Endodermal cell (in vitro differentiated cells): Measurements from ENCODE around the gene CNTLN. TPM values are rescaled to one million over a fixed set of nuclear protein-coding genes. Genes with fewer than 3 reads are reported as not detected.
"Not testable (repeated sequence)": the region's sequence is repeated elsewhere in the genome, so short reads cannot be mapped to it uniquely, and the experiment has no call there.

ENCODE experiments used
- DNase-seq: peaks from one replicate; pipeline ENCODE4 v3.0.0-alpha.2; 2017
- H3K27ac ChIP-seq: 2 replicates; pipeline ENCODE4 v1.5.1; 2013; ENCODE audit warnings: mild to moderate bottlenecking, low read depth, low read length, moderate library complexity
- H3K27me3 ChIP-seq: 2 replicates; pipeline ENCODE4 v1.6.1; 2013; ENCODE audit warnings: mild to moderate bottlenecking, low read length, moderate library complexity; ENCODE audit not compliant: insufficient read depth, control insufficient read depth, poor library complexity, severe bottlenecking
- H3K36me3 ChIP-seq: 2 replicates; pipeline ENCODE4 v1.7.0; 2013; ENCODE audit warnings: mild to moderate bottlenecking, low read length, moderate library complexity; ENCODE audit not compliant: control insufficient read depth, insufficient read depth
- H3K4me1 ChIP-seq: one replicate; pipeline ENCODE4 v1.7.0; 2013; ENCODE audit warnings: low read length; ENCODE audit not compliant: control insufficient read depth, insufficient read depth
- H3K4me3 ChIP-seq: 2 replicates; pipeline ENCODE4 v1.5.1; 2013; ENCODE audit warnings: mild to moderate bottlenecking, low read length, moderate library complexity
- H3K9ac ChIP-seq: 2 replicates; pipeline ENCODE4 v1.6.1; 2013; ENCODE audit warnings: mild to moderate bottlenecking, low read length, moderate library complexity; ENCODE audit not compliant: poor library complexity, severe bottlenecking; ENCODE audit errors: extremely low read depth
- H3K9me3 ChIP-seq: 2 replicates; pipeline ENCODE4 v1.6.1; 2013; ENCODE audit warnings: mild to moderate bottlenecking, low read length, moderate library complexity; ENCODE audit not compliant: control insufficient read depth
- H3K27ac Mint-ChIP-seq: 2 replicates; pipeline ENCODE4 v1.8.0; 2020; ENCODE audit warnings: mixed read lengths
- H3K27me3 Mint-ChIP-seq: 2 replicates; pipeline ENCODE4 v1.8.0; 2021; ENCODE audit warnings: mild to moderate bottlenecking, mixed read lengths; ENCODE audit not compliant: insufficient read depth
- H3K36me3 Mint-ChIP-seq: 2 replicates; pipeline ENCODE4 v1.8.0; 2020; ENCODE audit warnings: low read depth, mixed read lengths
- H3K4me1 Mint-ChIP-seq: 2 replicates; pipeline ENCODE4 v1.8.0; 2020; ENCODE audit warnings: mixed read lengths
- H3K4me3 Mint-ChIP-seq: 2 replicates; pipeline ENCODE4 v1.8.0; 2020; ENCODE audit warnings: mild to moderate bottlenecking, moderate library complexity, mixed read lengths
- H3K9me3 Mint-ChIP-seq: 2 replicates; pipeline ENCODE4 v1.8.0; 2020; ENCODE audit warnings: mild to moderate bottlenecking, mixed read lengths
- WGBS, 2 experiments: methylation state at CpG; one replicate each; pipeline versions ENCODE4 v1.1.5 to v1.1.7; 2013; ENCODE audit warnings: missing lambda C conversion rate in 2 of 2, mixed read lengths in 1 of 2; ENCODE audit not compliant: insufficient coverage in 1 of 2, insufficient read length in 1 of 2; 5-methylcytosine and 5-hydroxymethylcytosine counted together
- total RNA-seq, 2 donors: library from RNA; stranded (reverse); fragmentation: NEBNext Ultra II Directional in 1 of 2; extraction: Animal tissue kit (Norgen Biotek cat#: 25700) in 1 of 2; gene quantifications; 2 replicates in 1 of 2; 3 replicates in 1 of 2; pipeline ENCODE4 v1.2.1, GENCODE V29; 2021
- TF ChIP-seq, protein P1 (sequence below): fragments of 200-600 bp; sonication (generic); conservative IDR thresholded peaks from 2 replicates; pipeline ENCODE4 v1.5.0; 2021; ENCODE audit warnings: antibody characterized with exemption, mild to moderate bottlenecking

CNTLN gene
- total RNA-seq, 2 donors from 2014 or later = 12.4 to 13.7 TPM

DNA sequence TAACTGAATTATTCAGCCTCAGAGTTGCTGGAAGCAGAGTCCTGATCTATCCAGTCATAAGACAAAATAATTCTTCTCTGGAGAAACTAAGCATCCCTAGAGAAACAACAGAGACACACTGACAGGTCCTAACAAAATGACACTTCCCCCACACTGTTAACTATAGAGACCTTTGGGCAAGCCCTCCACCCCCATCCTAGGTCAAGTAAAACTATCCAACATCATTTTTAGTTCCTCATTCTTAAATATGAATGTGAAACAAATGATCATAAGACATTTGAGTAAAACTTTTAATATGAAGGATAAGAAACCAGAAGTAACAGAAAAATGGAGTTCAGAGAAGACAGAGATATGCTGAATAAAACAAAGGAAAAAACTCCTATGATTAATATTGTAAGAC is 30.9 kb downstream of the CNTLN start:
- H3K4me1 ChIP-seq = no peaks in the 10 kb centered on the region
- Mint-ChIP-seq H3K27ac (no peak overlapping the region), H3K4me3 (no peak overlapping the region), H3K9me3 (peaks cover 3% of the 10 kb centered on the region), H3K4me1 (no peaks in the 10 kb centered on the region), H3K36me3 (peaks cover 7% of the 10 kb centered on the region), H3K27me3 (no peaks in the 10 kb centered on the region)
- H3K4me3 ChIP-seq = no peak overlapping the region
- peaks cover 8% of the 10 kb centered on the region for H3K9me3 ChIP-seq
- TF ChIP-seq, protein P1, sequence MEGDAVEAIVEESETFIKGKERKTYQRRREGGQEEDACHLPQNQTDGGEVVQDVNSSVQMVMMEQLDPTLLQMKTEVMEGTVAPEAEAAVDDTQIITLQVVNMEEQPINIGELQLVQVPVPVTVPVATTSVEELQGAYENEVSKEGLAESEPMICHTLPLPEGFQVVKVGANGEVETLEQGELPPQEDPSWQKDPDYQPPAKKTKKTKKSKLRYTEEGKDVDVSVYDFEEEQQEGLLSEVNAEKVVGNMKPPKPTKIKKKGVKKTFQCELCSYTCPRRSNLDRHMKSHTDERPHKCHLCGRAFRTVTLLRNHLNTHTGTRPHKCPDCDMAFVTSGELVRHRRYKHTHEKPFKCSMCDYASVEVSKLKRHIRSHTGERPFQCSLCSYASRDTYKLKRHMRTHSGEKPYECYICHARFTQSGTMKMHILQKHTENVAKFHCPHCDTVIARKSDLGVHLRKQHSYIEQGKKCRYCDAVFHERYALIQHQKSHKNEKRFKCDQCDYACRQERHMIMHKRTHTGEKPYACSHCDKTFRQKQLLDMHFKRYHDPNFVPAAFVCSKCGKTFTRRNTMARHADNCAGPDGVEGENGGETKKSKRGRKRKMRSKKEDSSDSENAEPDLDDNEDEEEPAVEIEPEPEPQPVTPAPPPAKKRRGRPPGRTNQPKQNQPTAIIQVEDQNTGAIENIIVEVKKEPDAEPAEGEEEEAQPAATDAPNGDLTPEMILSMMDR = no peak
- no peak overlapping the region for H3K9ac ChIP-seq
- no peaks in the 10 kb centered on the region for H3K36me3 ChIP-seq
- no peak overlapping the region for H3K27ac ChIP-seq
- no peak for DNase-seq
- no peaks in the 10 kb centered on the region for H3K27me3 ChIP-seq

DNA sequence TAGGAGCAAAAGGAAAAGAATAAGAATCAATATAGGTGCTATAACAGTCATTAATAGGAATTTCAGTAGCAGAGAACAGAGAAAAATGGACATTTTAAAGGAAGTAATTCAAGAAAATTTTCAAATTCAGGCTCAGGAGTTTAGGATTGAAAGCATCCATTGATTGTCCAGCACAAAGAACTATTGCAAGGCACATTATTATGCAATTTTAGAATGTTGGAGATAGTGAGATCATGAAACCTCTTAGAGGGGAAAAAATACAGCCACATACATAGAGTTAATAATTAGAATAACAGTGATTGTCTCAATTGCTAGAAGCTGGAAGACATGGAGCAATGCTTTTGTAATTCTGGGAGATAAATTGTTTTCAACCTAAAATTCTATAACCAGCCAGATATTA is 31.5 kb downstream of the CNTLN start:
- H3K36me3 Mint-ChIP-seq = peaks cover 7% of the 10 kb centered on the region
- H3K27ac Mint-ChIP-seq = no peak overlapping the region
- H3K4me1 Mint-ChIP-seq = no peaks in the 10 kb centered on the region
- H3K9ac ChIP-seq = no peak overlapping the region
- no peak for DNase-seq
- no peak overlapping the region for H3K4me3 ChIP-seq
- TF ChIP-seq, protein P1 = no peak
- peaks cover 3% of the 10 kb centered on the region for H3K9me3 Mint-ChIP-seq
- no peaks in the 10 kb centered on the region for H3K4me1 ChIP-seq
- H3K4me3 Mint-ChIP-seq = no peak overlapping the region
- peaks cover 8% of the 10 kb centered on the region for H3K9me3 ChIP-seq
- H3K27ac ChIP-seq = no peak overlapping the region
- no peaks in the 10 kb centered on the region for H3K27me3 ChIP-seq
- no peaks in the 10 kb centered on the region for H3K27me3 Mint-ChIP-seq
- H3K36me3 ChIP-seq = no peaks in the 10 kb centered on the region

DNA sequence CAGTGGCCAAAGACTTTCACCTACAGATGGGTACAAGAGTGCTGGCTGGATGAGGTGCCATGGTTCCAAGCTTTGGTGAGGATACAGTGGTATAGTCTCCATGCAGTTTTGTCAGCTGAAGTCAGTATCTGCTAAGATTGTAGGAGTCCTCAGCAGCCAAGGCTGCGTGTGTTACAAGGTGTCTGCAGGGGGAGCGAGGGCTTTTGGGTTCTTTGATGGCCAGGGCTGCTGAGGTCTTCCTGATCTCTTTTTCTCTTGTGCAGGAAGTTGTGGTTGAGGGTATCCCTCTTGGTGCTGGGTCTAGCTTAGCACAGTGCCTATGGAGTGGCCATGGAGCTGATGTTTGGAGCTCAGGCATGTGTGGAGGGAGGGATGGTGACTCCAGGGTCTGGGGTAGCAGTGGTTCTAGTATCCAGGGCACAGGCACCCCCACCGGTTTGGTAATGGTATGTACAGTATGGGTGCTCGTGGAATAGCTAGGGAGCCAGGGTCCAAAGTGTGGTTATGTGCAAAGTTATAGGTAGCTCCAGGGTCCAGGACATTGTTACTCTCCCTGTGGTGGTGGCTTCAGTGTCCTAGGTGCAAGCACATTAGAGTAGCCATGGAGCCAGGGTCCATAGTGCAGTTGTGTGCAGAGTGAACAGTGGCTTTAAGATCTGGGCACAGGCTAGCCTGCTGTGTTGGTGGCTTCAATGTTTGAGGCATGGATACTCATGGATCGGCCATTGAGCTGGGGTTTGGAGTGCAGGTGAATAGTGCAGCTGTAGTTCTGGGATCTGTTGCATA is 36.7 kb downstream of the CNTLN start:
- 92 to 100% methylated on average over 2 to 5 of the region's 5 CpGs for WGBS, 2 experiments
- Mint-ChIP-seq H3K36me3 (peaks cover 6% of the 10 kb centered on the region), H3K4me3 (no peak overlapping the region), H3K9me3 (peaks cover 4% of the 10 kb centered on the region), H3K27me3 (no peaks in the 10 kb centered on the region), H3K27ac (peak overlapping the region; percentile 30), H3K4me1 (no peaks in the 10 kb centered on the region)
- Histone ChIP-seq H3K36me3 (no peaks in the 10 kb centered on the region), H3K27me3 (no peaks in the 10 kb centered on the region), H3K4me1 (no peaks in the 10 kb centered on the region), H3K9me3 (peaks cover 12% of the 10 kb centered on the region), H3K4me3 (no peak overlapping the region), H3K27ac (no peak overlapping the region), H3K9ac (no peak overlapping the region)
- TF ChIP-seq, protein P1 = peak; percentile 50
- DNase-seq = peak; percentile 48

DNA sequence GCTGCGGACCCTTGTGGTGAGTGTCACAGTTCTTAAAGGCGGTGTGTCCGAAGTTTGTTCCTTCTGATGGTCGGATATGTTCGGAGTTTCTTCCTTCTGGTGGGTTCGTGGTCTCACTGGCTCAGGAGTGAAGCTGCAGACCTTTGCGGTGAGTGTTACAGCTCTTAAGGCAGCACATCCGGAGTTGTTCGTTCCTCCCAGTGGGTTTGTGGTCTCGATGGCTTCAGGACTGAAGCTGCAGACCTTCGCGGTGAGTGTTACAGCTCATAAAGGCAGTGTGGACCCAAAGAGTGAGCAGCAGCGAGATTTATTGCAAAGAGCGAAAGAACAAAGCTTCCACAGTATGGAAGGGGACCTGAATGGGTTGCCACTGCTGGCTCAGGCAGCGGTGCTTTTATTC is 42.7 kb downstream of the CNTLN start:
- H3K4me1 Mint-ChIP-seq, H3K27me3 ChIP-seq, H3K4me3 Mint-ChIP-seq, H3K4me1 ChIP-seq, H3K36me3 ChIP-seq, H3K27me3 Mint-ChIP-seq, H3K27ac ChIP-seq, DNase-seq, H3K9ac ChIP-seq, H3K4me3 ChIP-seq, H3K27ac Mint-ChIP-seq: not testable (repeated sequence)
- peaks cover 25% of the 10 kb centered on the region for H3K36me3 Mint-ChIP-seq
- WGBS, 2 experiments = 96% methylated on average over 12 to 15 of the region's 15 CpGs
- H3K9me3 ChIP-seq = peaks cover 21% of the 10 kb centered on the region
- H3K9me3 Mint-ChIP-seq = peaks cover 26% of the 10 kb centered on the region
